Measurements from ENCODE around the gene GPR183.

DNA sequence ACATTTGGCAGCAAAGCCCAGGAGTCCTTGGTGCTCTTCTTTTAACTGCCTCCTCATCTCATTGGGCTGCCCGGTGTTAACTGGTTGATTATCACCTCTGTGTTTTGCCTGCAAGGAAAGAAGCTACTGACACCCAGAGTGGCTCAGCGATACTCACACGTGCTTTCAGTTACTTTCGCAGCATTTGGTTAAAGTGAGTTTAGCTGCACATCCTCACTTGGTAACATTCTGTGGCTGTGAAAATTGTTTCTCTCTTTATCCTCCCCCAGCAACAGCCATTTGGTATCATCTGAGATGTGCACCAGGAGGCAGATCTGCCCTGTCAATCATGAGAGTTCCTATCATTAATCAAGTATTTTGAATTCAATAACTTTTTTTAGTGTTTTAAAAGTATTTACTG, 44.6 kb upstream of the GPR183 start:
- TF ChIP-seq, protein P1, sequence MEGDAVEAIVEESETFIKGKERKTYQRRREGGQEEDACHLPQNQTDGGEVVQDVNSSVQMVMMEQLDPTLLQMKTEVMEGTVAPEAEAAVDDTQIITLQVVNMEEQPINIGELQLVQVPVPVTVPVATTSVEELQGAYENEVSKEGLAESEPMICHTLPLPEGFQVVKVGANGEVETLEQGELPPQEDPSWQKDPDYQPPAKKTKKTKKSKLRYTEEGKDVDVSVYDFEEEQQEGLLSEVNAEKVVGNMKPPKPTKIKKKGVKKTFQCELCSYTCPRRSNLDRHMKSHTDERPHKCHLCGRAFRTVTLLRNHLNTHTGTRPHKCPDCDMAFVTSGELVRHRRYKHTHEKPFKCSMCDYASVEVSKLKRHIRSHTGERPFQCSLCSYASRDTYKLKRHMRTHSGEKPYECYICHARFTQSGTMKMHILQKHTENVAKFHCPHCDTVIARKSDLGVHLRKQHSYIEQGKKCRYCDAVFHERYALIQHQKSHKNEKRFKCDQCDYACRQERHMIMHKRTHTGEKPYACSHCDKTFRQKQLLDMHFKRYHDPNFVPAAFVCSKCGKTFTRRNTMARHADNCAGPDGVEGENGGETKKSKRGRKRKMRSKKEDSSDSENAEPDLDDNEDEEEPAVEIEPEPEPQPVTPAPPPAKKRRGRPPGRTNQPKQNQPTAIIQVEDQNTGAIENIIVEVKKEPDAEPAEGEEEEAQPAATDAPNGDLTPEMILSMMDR (tag by site-specific recombination; IDR thresholded peaks at IDR 0.05): no peak
- TF ChIP-seq SCRT1 (tag by site-specific recombination; IDR thresholded peaks at IDR 0.05; ENCODE audit: borderline replicate concordance) (no peak), ZNF561 (tag by site-specific recombination; IDR thresholded peaks at IDR 0.05; ENCODE audit: borderline replicate concordance) (no peak), ZNF169 (tag by site-specific recombination; IDR thresholded peaks at IDR 0.05) (no peak), SETDB1 (IDR thresholded peaks at IDR 0.05; ENCODE audit: insufficient read length, low read length) (no peak), ZBTB7A (tag by site-specific recombination; IDR thresholded peaks at IDR 0.05; ENCODE audit: low read depth) (no peak)
